ENCODE measurements around the gene CELF6. TPM values are rescaled to one million over a fixed set of nuclear protein-coding genes. Genes with fewer than 3 reads are reported as not detected.

CELF6 gene
- total RNA-seq, 2 experiments from 2014 or later = 2.4 TPM

DNA sequence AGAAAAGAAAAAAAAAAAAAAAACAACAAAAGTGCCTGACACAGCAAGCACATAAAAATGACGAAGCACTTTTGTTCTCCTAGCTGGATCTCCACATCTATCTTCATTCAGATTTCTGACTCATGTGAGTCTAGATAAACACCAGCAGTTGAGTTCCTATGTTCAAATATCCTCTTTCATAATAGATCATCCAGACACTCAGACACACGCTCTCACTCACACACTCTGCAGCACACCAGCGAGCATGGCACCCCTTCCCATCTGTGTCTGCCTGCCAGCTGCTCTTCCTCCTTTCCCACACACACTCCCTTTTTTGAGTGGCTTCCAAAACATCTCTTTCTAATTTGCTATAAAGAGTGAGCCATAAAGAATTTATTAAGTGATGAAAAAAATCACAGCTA is 19.8 kb upstream of the CELF6 start:
- DNase-seq (peak in 1 of 14 experiments; percentile 22), ATAC-seq (ENCODE audit: poor library complexity) (no peak)
- Histone ChIP-seq H3K36me3 (ENCODE audit: insufficient read depth, low read length) (peaks cover 19% of the 10 kb centered on the region), H3K27me3 (ENCODE audit: control insufficient read depth in 1 of 2, insufficient read depth in 2 of 2, low read length in 2 of 2) (no peaks in the 10 kb centered on the region), H3K4me1 (ENCODE audit: insufficient read depth, low read length) (no peaks in the 10 kb centered on the region), H3K27ac (ENCODE audit: low read depth in 1 of 2, low read length in 2 of 2) (no peak overlapping the region), H3K4me3 (ENCODE audit: low read length) (no peak overlapping the region), H3K9me3 (ENCODE audit: control insufficient read depth in 1 of 2, insufficient read depth in 1 of 2, low read length in 2 of 2) (peaks cover 5 to 7% of the 10 kb centered on the region in 2 experiments)
- no peaks in the 10 kb centered on the region for H3K9me3 Mint-ChIP-seq
- H3K4me3 Mint-ChIP-seq = no peak overlapping the region
- POLR2A ChIA-PET = no interaction called here
- CTCF ChIA-PET = interaction anchor here (0.7 kb wide), 1 partner anchor 12 kb away, joined by 3 read pairs; no protein-coding TSS in a partner anchor
- H3K27ac Mint-ChIP-seq = no peak overlapping the region
- H3K36me3 Mint-ChIP-seq (ENCODE audit: low read depth) = peaks cover 63% of the 10 kb centered on the region
- H3K4me1 Mint-ChIP-seq (ENCODE audit: low read depth) = no peaks in the 10 kb centered on the region
- intact Hi-C loops (cut with DNase I, micrococcal nuclease) = loop anchor here in 1 of 2 experiments (10.0 kb wide), 1 partner anchor 745 kb away; no protein-coding TSS in a partner anchor
- no peaks in the 10 kb centered on the region for H3K27me3 Mint-ChIP-seq
- TF ChIP-seq, protein P1, sequence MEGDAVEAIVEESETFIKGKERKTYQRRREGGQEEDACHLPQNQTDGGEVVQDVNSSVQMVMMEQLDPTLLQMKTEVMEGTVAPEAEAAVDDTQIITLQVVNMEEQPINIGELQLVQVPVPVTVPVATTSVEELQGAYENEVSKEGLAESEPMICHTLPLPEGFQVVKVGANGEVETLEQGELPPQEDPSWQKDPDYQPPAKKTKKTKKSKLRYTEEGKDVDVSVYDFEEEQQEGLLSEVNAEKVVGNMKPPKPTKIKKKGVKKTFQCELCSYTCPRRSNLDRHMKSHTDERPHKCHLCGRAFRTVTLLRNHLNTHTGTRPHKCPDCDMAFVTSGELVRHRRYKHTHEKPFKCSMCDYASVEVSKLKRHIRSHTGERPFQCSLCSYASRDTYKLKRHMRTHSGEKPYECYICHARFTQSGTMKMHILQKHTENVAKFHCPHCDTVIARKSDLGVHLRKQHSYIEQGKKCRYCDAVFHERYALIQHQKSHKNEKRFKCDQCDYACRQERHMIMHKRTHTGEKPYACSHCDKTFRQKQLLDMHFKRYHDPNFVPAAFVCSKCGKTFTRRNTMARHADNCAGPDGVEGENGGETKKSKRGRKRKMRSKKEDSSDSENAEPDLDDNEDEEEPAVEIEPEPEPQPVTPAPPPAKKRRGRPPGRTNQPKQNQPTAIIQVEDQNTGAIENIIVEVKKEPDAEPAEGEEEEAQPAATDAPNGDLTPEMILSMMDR (IDR thresholded peaks at IDR 0.05) = no peak

DNA sequence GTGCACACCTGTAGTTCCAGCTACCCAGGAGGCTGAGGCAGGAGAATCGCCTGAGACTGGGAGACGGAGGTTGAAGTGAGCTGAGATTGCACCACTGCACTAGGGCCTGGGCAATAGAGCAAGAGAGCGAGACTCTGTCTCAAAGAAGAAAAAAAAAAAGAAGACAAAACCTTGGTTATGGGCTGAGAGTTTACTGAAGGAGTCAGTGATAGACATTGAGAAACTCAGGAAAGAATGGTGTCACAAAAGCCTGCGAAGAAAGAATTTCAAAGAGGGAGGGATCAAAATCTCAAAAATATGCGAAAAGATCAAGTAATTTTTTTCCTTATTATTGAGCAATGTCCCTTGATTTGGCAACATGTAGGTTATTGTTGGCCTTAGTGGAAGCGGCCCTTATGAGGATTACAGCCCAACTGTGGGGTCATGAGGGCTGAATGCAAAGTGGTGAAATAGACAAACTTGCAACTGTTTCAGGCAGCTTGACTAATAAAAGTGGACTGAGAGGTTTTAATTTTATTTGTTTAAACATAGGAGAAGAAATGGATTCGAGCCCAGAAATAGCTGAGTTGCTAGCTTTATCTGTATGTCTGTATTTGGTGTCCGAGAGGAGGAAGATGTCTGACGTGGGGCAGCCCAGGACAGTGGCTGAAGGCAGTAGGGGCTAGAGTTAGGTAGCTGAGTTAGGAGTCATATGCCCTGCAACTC is 18.8 kb upstream of the CELF6 start:
- ChIA-PET CTCF (interaction anchor here (0.7 kb wide), 1 partner anchor 11 kb away, joined by 3 read pairs; no protein-coding TSS in a partner anchor), POLR2A (no interaction called here)
- H3K27ac ChIP-seq (ENCODE audit: low read depth in 1 of 2, low read length in 2 of 2) = no peak overlapping the region
- TF ChIP-seq, protein P1 (IDR thresholded peaks at IDR 0.05) = no peak
- Mint-ChIP-seq H3K4me3 (no peak overlapping the region), H3K27ac (no peak overlapping the region), H3K36me3 (ENCODE audit: low read depth) (peaks cover 63% of the 10 kb centered on the region), H3K9me3 (no peaks in the 10 kb centered on the region), H3K4me1 (ENCODE audit: low read depth) (no peaks in the 10 kb centered on the region), H3K27me3 (no peaks in the 10 kb centered on the region)
- peaks cover 7% of the 10 kb centered on the region in 2 experiments for H3K9me3 ChIP-seq (ENCODE audit: control insufficient read depth in 1 of 2, insufficient read depth in 1 of 2, low read length in 2 of 2)
- intact Hi-C loops (cut with DNase I, micrococcal nuclease) = no loop called here
- H3K36me3 ChIP-seq (ENCODE audit: insufficient read depth, low read length) = peaks cover 9% of the 10 kb centered on the region
- H3K27me3 ChIP-seq (ENCODE audit: control insufficient read depth in 1 of 2, insufficient read depth in 2 of 2, low read length in 2 of 2) = no peaks in the 10 kb centered on the region
- no peak overlapping the region for H3K4me3 ChIP-seq (ENCODE audit: low read length)
- no peak for ATAC-seq (ENCODE audit: poor library complexity)
- DNase-seq = no peak
- no peaks in the 10 kb centered on the region for H3K4me1 ChIP-seq (ENCODE audit: insufficient read depth, low read length)

- no peaks in the 10 kb centered on the region for H3K4me1 ChIP-seq (ENCODE audit: insufficient read depth, low read length)
- no peaks in the 10 kb centered on the region for H3K9me3 Mint-ChIP-seq
- POLR2A ChIA-PET = no interaction called here
- no peaks in the 10 kb centered on the region for H3K4me1 Mint-ChIP-seq (ENCODE audit: low read depth)
- H3K4me3 Mint-ChIP-seq = no peak overlapping the region
- H3K27me3 ChIP-seq (ENCODE audit: control insufficient read depth in 1 of 2, insufficient read depth in 2 of 2, low read length in 2 of 2) = no peaks in the 10 kb centered on the region
- CTCF ChIA-PET = no interaction called here
- ATAC-seq (ENCODE audit: poor library complexity) (no peak), DNase-seq (no peak)
- TF ChIP-seq, protein P1 (IDR thresholded peaks at IDR 0.05) = no peak
- peaks cover 9% of the 10 kb centered on the region for H3K36me3 ChIP-seq (ENCODE audit: insufficient read depth, low read length)
- no peak overlapping the region for H3K27ac Mint-ChIP-seq
- intact Hi-C loops (cut with DNase I, micrococcal nuclease) = no loop called here
- H3K27me3 Mint-ChIP-seq = no peaks in the 10 kb centered on the region
- no peak overlapping the region for H3K4me3 ChIP-seq (ENCODE audit: low read length)
- H3K9me3 ChIP-seq (ENCODE audit: control insufficient read depth in 1 of 2, insufficient read depth in 1 of 2, low read length in 2 of 2) = peaks cover 7% of the 10 kb centered on the region in 2 experiments
- H3K36me3 Mint-ChIP-seq (ENCODE audit: low read depth) = peaks cover 59% of the 10 kb centered on the region
- H3K27ac ChIP-seq (ENCODE audit: low read depth in 1 of 2, low read length in 2 of 2) = no peak overlapping the region
Observed at GRCh38 chr15:72338148-72338547, 18.2 kb upstream of the CELF6 start.

All from CD4-positive, alpha-beta T cell (primary cell).